RWPE1 (cell line): Measurements from ENCODE around the gene SMAD5.

Source experiments
- CTCF ChIA-PET: fragments of 350-600 bp; sonication (Branson Sonifier 250); formaldehyde crosslinking; extraction: SDS; loops from one replicate; lab custom pipeline; 2021; lab: Yijun Ruan, JAX
- POLR2A ChIA-PET: fragments of 400-600 bp; formaldehyde crosslinking; extraction: SDS; loops from one replicate; lab custom pipeline; 2020; ENCODE audit warnings: antibody characterized with exemption; ENCODE audit not compliant: low non-redundant PET; lab: Yijun Ruan, JAX
- DNase-seq: peaks from one replicate; pipeline ENCODE4 v3.0.0; 2012; ENCODE audit warnings: low spot score
- H3K27ac ChIP-seq: fragments of 450-650 bp; 2 replicates; pipeline ENCODE4 v1.5.1; 2017
- CTCF ChIP-seq: fragments of 450-650 bp; conservative IDR thresholded peaks from 2 replicates; pipeline ENCODE4 v1.5.1; 2017; ENCODE audit warnings: low read depth, mild to moderate bottlenecking

SMAD5 gene

DNA sequence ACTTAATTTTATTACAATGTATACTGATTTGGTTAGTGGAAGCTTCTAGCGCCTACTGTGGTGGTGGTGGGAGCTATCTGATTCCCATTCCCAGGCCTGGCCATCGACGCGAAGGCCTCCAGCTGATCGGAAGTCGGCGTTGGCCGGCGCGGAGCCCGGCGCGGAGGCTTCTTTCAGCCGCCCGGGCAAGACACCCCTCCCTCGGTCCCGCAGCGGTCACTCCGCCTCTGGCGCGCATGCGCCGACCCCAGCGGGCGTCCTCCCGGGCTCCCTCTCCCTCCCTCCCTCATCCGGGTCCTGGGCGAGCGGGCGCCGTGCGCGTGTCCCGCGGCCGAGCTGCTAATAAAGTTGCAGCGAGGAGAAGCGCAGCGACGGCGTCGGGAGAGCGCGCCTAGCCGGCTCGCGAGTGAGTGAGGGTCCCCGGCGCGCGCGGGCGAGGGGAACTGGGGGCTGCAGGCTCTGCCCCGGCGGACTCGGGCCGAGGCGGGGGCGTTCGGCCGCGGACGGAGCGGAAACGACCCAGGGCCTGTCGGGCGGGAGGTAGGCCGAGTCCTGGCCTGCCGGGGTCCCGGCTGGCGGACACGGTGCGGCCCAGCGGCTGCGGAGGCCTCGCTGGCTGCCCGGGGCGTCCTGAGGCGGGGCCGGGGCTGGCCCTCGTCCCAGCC, at the start of gene SMAD5:
SMAD5 (plus strand) TSS at position 289 of the 665 bp plus-strand sequence. CDS start 20,916 bp downstream, outside the sequence.
- peak; percentile 99 for DNase-seq
- CTCF ChIA-PET, result interaction anchor here (1.2 to 1.8 kb wide), 2 partner anchors 31 to 42 kb away, joined by 3 to 6 read pairs; no protein-coding TSS in a partner anchor
- peak within 1 kb of the TSS; percentile 95 for H3K27ac ChIP-seq
- no peak for TF ChIP-seq CTCF
- POLR2A ChIA-PET, result no interaction called here

- no peak for DNase-seq
- ChIA-PET CTCF (interaction anchor here (0.6 to 0.7 kb wide), 2 partner anchors 93 to 100 kb away, joined by 4 to 10 read pairs; no protein-coding TSS in a partner anchor), POLR2A (no interaction called here)
- no peak for TF ChIP-seq CTCF
- H3K27ac ChIP-seq, result no peak overlapping the region
Observed at GRCh38 chr5:136084698-136085097, 47.9 kb upstream of the SMAD5 start.

- no peak for TF ChIP-seq CTCF
- DNase-seq, result no peak
- ChIA-PET CTCF (interaction anchor here (0.5 to 1.0 kb wide), 5 partner anchors 11 to 1991 kb away, joined by 3 to 5 read pairs (median 3); no protein-coding TSS in a partner anchor), POLR2A (no interaction called here)
- no peak overlapping the region for H3K27ac ChIP-seq
Observed at GRCh38 chr5:136086783-136087566, 45.7 kb upstream of the SMAD5 start.

- POLR2A ChIA-PET, result no interaction called here
- TF ChIP-seq CTCF, result no peak
- peak overlapping the region; percentile 14; the same call in 1 of the 2 replicates for H3K27ac ChIP-seq
- peak; percentile 51 for DNase-seq
- CTCF ChIA-PET, result no interaction called here
Observed at GRCh38 chr5:136087961-136088871, 44.4 kb upstream of the SMAD5 start.

GRCh38 chr5:136089791-136090190, 42.9 kb upstream of the SMAD5 start:
- CTCF ChIA-PET, result no interaction called here
- no peak for TF ChIP-seq CTCF
- POLR2A ChIA-PET, result no interaction called here
- no peak overlapping the region for H3K27ac ChIP-seq
- no peak for DNase-seq

- no peak for DNase-seq
- ChIA-PET POLR2A (no interaction called here), CTCF (no interaction called here)
- H3K27ac ChIP-seq, result no peak overlapping the region
- no peak for TF ChIP-seq CTCF
Observed at GRCh38 chr5:136090319-136090718, 42.3 kb upstream of the SMAD5 start.
